ENCODE results near the gene LSR.

DNA sequence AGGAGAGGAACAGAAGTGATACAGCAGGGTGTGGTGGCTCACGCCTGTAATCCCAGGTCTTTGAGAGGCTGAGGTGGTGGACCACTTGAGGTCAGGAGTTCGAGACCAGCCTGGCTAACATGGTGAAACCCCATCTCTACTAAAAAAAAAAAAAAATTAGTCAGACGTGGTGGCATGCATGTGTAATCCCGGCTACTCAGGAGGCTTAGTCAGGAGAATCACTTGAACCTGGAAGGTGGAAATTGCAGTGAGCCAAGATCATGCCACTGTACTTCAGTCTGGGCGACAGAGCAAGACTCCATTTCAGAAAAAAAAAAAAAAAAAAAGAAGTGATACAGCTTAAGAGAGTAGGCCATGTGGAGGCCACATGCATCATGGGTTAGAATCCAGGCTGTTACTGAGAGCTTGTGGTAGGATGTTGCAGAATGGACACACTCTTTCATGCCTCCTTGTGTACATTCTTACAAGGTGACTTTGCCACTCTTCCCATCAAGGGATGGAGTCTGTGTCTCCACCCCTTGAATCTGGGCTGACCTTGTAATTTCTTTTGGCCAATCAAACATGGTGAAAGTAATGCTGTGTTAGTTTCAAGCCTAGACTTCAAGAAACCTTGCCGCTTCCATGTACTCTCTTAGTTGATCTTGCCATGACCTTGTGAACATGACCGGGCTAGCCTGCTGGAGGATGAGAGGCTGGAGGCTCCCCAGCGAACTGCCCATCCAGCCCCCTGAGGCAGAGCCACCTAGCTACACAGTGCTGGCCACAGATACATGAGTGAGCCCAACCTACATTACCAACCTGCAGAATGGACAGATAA lies 32.6 kb upstream of the LSR start:
- TF ChIP-seq, protein P1, sequence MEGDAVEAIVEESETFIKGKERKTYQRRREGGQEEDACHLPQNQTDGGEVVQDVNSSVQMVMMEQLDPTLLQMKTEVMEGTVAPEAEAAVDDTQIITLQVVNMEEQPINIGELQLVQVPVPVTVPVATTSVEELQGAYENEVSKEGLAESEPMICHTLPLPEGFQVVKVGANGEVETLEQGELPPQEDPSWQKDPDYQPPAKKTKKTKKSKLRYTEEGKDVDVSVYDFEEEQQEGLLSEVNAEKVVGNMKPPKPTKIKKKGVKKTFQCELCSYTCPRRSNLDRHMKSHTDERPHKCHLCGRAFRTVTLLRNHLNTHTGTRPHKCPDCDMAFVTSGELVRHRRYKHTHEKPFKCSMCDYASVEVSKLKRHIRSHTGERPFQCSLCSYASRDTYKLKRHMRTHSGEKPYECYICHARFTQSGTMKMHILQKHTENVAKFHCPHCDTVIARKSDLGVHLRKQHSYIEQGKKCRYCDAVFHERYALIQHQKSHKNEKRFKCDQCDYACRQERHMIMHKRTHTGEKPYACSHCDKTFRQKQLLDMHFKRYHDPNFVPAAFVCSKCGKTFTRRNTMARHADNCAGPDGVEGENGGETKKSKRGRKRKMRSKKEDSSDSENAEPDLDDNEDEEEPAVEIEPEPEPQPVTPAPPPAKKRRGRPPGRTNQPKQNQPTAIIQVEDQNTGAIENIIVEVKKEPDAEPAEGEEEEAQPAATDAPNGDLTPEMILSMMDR (IDR thresholded peaks at IDR 0.05 in 4 of 5, conservative IDR thresholded peaks at IDR 0.05 in 1 of 5) = no peak
- no peak for TF ChIP-seq POLR2A (IDR thresholded peaks at IDR 0.05)
